ENCODE data around the gene CACNA1B.

CACNA1B gene

GRCh38 chr9:137833721-137834613, 43.6 kb upstream of the CACNA1B start:
- no peak overlapping the region for H2BK5ac ChIP-seq (ENCODE audit: low read length)
- no peak overlapping the region for H3K18ac ChIP-seq (ENCODE audit: low read length)
- H2BK12ac ChIP-seq (ENCODE audit: low read length) = no peak overlapping the region
- H3K9me3 ChIP-seq (replicated peaks in 1 of 2; ENCODE audit: control insufficient read depth in 2 of 2, insufficient read depth in 1 of 2, low read depth in 1 of 2, low read length in 2 of 2) = peaks cover 0 to 3% of the 10 kb centered on the region in 2 donors
- H2AFZ ChIP-seq (ENCODE audit: low read length) = no peak overlapping the region
- no CpG with 5 or more reads among the region's 73 CpGs for WGBS, 2 donors (ENCODE audit: extremely low coverage in 2 of 2, insufficient read length in 2 of 2, insufficient replicate concordance in 1 of 2)
- peak overlapping the region; percentile 56 for H3K14ac ChIP-seq (ENCODE audit: low read length)
- H2AK5ac ChIP-seq (ENCODE audit: low read depth, low read length) = no peak overlapping the region
- H3K4me3 ChIP-seq (ENCODE audit: low read length in 2 of 2) = no peak overlapping the region
- H3K4ac ChIP-seq (ENCODE audit: low read length) = no peak overlapping the region
- H3K9ac ChIP-seq (ENCODE audit: low read depth, low read length, poor library complexity) = no peak overlapping the region
- no peak overlapping the region for H3K27ac ChIP-seq (replicated peaks; ENCODE audit: low read length)
- H3K23ac ChIP-seq (ENCODE audit: low read depth, low read length, poor library complexity) = no peak overlapping the region
- H3K27me3 ChIP-seq (ENCODE audit: control insufficient read depth in 3 of 3, insufficient read depth in 3 of 3, low read depth in 1 of 3, low read length in 3 of 3) = no peaks in the 10 kb centered on the region
- no peak overlapping the region for H3K4me2 ChIP-seq (ENCODE audit: insufficient read depth, low read length, poor library complexity, severe bottlenecking)
- no peak for DNase-seq (ENCODE audit: low spot score)
- H2BK120ac ChIP-seq (ENCODE audit: low read depth, low read length) = no peak overlapping the region
- H3K4me1 ChIP-seq (ENCODE audit: control insufficient read depth in 2 of 2, insufficient read depth in 1 of 2, low read depth in 1 of 2, low read length in 2 of 2) = peaks cover 0 to 4% of the 10 kb centered on the region in 2 donors
- H3K36me3 ChIP-seq (replicated peaks in 1 of 2; ENCODE audit: control insufficient read depth in 2 of 2, insufficient read depth in 2 of 2, low read length in 2 of 2) = peaks cover 34 to 84% of the 10 kb centered on the region in 2 donors
- peaks cover 5% of the 10 kb centered on the region for H3K79me1 ChIP-seq (ENCODE audit: low read depth, low read length)
- H4K8ac ChIP-seq (ENCODE audit: low read depth, low read length) = no peak overlapping the region
- H4K91ac ChIP-seq (ENCODE audit: low read depth, low read length, poor library complexity) = no peak overlapping the region
- no peak overlapping the region for H2BK15ac ChIP-seq (ENCODE audit: low read length)

- Histone ChIP-seq H3K9me3 (replicated peaks in 1 of 2; ENCODE audit: control insufficient read depth in 2 of 2, insufficient read depth in 1 of 2, low read depth in 1 of 2, low read length in 2 of 2) (peaks cover 0 to 3% of the 10 kb centered on the region in 2 donors), H4K91ac (ENCODE audit: low read depth, low read length, poor library complexity) (no peak overlapping the region), H3K79me1 (ENCODE audit: low read depth, low read length) (peaks cover 5% of the 10 kb centered on the region), H2AK5ac (ENCODE audit: low read depth, low read length) (no peak overlapping the region), H2BK5ac (ENCODE audit: low read length) (no peak overlapping the region), H3K9ac (ENCODE audit: low read depth, low read length, poor library complexity) (no peak overlapping the region), H3K4ac (ENCODE audit: low read length) (no peak overlapping the region), H3K4me3 (ENCODE audit: low read length in 2 of 2) (no peak overlapping the region), H3K4me2 (ENCODE audit: insufficient read depth, low read length, poor library complexity, severe bottlenecking) (no peak overlapping the region), H2BK15ac (ENCODE audit: low read length) (no peak overlapping the region), H3K27ac (replicated peaks; ENCODE audit: low read length) (no peak overlapping the region), H3K14ac (ENCODE audit: low read length) (no peak overlapping the region), H3K4me1 (ENCODE audit: control insufficient read depth in 2 of 2, insufficient read depth in 1 of 2, low read depth in 1 of 2, low read length in 2 of 2) (peaks cover 0 to 4% of the 10 kb centered on the region in 2 donors), H2BK120ac (ENCODE audit: low read depth, low read length) (no peak overlapping the region), H3K27me3 (ENCODE audit: control insufficient read depth in 3 of 3, insufficient read depth in 3 of 3, low read depth in 1 of 3, low read length in 3 of 3) (no peaks in the 10 kb centered on the region), H3K36me3 (replicated peaks in 1 of 2; ENCODE audit: control insufficient read depth in 2 of 2, insufficient read depth in 2 of 2, low read length in 2 of 2) (peaks cover 32 to 74% of the 10 kb centered on the region in 2 donors), H3K23ac (ENCODE audit: low read depth, low read length, poor library complexity) (peak overlapping the region; percentile 20), H3K18ac (ENCODE audit: low read length) (no peak overlapping the region), H4K8ac (ENCODE audit: low read depth, low read length) (no peak overlapping the region), H2BK12ac (ENCODE audit: low read length) (no peak overlapping the region), H2AFZ (ENCODE audit: low read length) (no peak overlapping the region)
- WGBS, 2 donors (ENCODE audit: extremely low coverage in 2 of 2, insufficient read length in 2 of 2, insufficient replicate concordance in 1 of 2) = no CpG with 5 or more reads among the region's 66 CpGs
- DNase-seq (ENCODE audit: low spot score) = no peak
Measured at GRCh38 chr9:137834846-137835546, 42.6 kb upstream of the CACNA1B start.

DNA sequence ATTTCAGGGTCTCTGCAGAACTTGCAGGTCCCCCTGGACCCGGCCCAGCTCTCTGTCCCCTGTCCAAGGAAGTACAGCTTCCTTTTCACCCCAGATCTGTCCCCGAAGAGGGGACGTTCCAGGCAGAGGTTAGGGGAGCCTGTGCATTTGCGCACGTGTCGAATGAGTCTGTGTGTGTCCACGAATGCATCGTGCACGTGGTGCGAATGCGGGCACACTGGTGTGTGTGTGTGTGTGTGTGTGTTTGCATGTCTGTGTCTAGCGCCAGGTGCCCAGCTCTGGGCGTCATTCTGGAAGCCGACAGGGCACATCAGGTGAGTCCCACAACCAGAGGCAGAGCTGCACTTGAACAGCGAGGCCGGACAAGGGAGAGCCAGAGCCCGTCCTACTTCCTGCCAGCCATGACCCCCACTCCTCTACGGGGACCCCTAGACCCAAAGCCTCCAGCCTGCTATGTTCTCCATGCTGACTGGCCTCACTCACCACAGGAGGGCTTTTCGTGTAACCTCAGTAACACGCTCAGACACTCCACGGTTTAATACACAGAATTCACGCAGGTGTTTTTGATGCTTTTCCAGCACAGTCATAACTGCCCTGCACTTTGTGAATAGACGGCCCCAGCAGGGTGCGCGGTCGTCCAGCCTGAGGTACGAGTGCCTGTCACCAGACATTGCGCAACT, 41.3 kb upstream of the CACNA1B start:
- H3K36me3 ChIP-seq (replicated peaks in 1 of 2; ENCODE audit: control insufficient read depth in 2 of 2, insufficient read depth in 2 of 2, low read length in 2 of 2) = peaks cover 30 to 61% of the 10 kb centered on the region in 2 donors
- no peak overlapping the region for H2BK12ac ChIP-seq (ENCODE audit: low read length)
- peaks cover 5% of the 10 kb centered on the region for H3K79me1 ChIP-seq (ENCODE audit: low read depth, low read length)
- DNase-seq (ENCODE audit: low spot score) = no peak
- no peak overlapping the region for H2AFZ ChIP-seq (ENCODE audit: low read length)
- peak overlapping the region; percentile 89 for H3K14ac ChIP-seq (ENCODE audit: low read length)
- no peak overlapping the region for H3K4ac ChIP-seq (ENCODE audit: low read length)
- no peak overlapping the region for H2BK120ac ChIP-seq (ENCODE audit: low read depth, low read length)
- no peak overlapping the region for H3K27ac ChIP-seq (replicated peaks; ENCODE audit: low read length)
- H3K27me3 ChIP-seq (ENCODE audit: control insufficient read depth in 3 of 3, insufficient read depth in 3 of 3, low read depth in 1 of 3, low read length in 3 of 3) = no peaks in the 10 kb centered on the region
- H3K4me3 ChIP-seq (ENCODE audit: low read length in 2 of 2) = peak overlapping the region in 1 of 2 donors; percentile 55
- H2AK5ac ChIP-seq (ENCODE audit: low read depth, low read length) = no peak overlapping the region
- no CpG with 5 or more reads among the region's 28 CpGs for WGBS, 2 donors (ENCODE audit: extremely low coverage in 2 of 2, insufficient read length in 2 of 2, insufficient replicate concordance in 1 of 2)
- peak overlapping the region; percentile 44 for H3K9ac ChIP-seq (ENCODE audit: low read depth, low read length, poor library complexity)
- H2BK5ac ChIP-seq (ENCODE audit: low read length) = no peak overlapping the region
- peak overlapping the region; percentile 93 for H3K23ac ChIP-seq (ENCODE audit: low read depth, low read length, poor library complexity)
- H4K91ac ChIP-seq (ENCODE audit: low read depth, low read length, poor library complexity) = no peak overlapping the region
- peaks cover 0 to 3% of the 10 kb centered on the region in 2 donors for H3K9me3 ChIP-seq (replicated peaks in 1 of 2; ENCODE audit: control insufficient read depth in 2 of 2, insufficient read depth in 1 of 2, low read depth in 1 of 2, low read length in 2 of 2)
- H3K4me2 ChIP-seq (ENCODE audit: insufficient read depth, low read length, poor library complexity, severe bottlenecking) = no peak overlapping the region
- peak overlapping the region; percentile 35 for H3K18ac ChIP-seq (ENCODE audit: low read length)
- H3K4me1 ChIP-seq (ENCODE audit: control insufficient read depth in 2 of 2, insufficient read depth in 1 of 2, low read depth in 1 of 2, low read length in 2 of 2) = peaks cover 0 to 4% of the 10 kb centered on the region in 2 donors
- H2BK15ac ChIP-seq (ENCODE audit: low read length) = no peak overlapping the region
- peak overlapping the region; percentile 82 for H4K8ac ChIP-seq (ENCODE audit: low read depth, low read length)
